ENCODE data around the gene GPR39. TPM values are rescaled to one million over a fixed set of nuclear protein-coding genes. Genes with fewer than 3 reads are reported as not detected.

The GPR39 gene
- total RNA-seq, 4 donors from 2014 or later, result 0.15 TPM; not detected in 3

DNA sequence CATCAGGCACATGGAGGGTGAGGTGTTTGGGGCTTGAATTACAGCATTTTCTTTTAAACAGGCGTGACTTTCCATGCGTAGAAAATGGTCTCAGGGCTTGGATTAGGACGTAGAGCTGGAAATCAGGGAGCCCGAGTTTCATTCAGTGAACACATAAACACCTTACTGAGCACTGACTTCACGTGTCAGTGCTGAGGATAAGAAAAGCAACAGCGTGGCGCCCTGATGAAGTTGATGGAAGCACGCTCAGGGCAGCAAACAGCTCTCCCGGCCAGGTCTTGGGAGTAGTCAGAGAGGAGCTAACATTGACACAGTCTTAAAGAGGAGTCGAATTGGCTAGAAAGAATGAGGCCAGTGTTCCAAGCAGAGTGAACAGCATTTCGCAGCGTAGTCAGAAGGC is 142.7 kb downstream of the GPR39 start:
- no peaks in the 10 kb centered on the region for H3K9me3 ChIP-seq
- in situ Hi-C loops (cut with MboI; ENCODE audit: low sequenced_read_pairs in 4 of 4), result no loop called here
- H3K4me1 ChIP-seq, result no peaks in the 10 kb centered on the region
- TF ChIP-seq, protein P1, sequence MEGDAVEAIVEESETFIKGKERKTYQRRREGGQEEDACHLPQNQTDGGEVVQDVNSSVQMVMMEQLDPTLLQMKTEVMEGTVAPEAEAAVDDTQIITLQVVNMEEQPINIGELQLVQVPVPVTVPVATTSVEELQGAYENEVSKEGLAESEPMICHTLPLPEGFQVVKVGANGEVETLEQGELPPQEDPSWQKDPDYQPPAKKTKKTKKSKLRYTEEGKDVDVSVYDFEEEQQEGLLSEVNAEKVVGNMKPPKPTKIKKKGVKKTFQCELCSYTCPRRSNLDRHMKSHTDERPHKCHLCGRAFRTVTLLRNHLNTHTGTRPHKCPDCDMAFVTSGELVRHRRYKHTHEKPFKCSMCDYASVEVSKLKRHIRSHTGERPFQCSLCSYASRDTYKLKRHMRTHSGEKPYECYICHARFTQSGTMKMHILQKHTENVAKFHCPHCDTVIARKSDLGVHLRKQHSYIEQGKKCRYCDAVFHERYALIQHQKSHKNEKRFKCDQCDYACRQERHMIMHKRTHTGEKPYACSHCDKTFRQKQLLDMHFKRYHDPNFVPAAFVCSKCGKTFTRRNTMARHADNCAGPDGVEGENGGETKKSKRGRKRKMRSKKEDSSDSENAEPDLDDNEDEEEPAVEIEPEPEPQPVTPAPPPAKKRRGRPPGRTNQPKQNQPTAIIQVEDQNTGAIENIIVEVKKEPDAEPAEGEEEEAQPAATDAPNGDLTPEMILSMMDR (IDR thresholded peaks at IDR 0.05 in 4 of 5, conservative IDR thresholded peaks at IDR 0.05 in 1 of 5), result no peak
- no peak for TF ChIP-seq POLR2A (IDR thresholded peaks at IDR 0.05)
- no peaks in the 10 kb centered on the region for H3K27me3 ChIP-seq
- intact Hi-C loops (cut with DNase I; ENCODE audit: low total_unique reads), result no loop called here
- DNase-seq, result no peak
- H3K27ac ChIP-seq, result no peak overlapping the region
- H3K4me3 ChIP-seq, result no peak overlapping the region
- no peaks in the 10 kb centered on the region for H3K36me3 ChIP-seq
- no peak for ATAC-seq

DNA sequence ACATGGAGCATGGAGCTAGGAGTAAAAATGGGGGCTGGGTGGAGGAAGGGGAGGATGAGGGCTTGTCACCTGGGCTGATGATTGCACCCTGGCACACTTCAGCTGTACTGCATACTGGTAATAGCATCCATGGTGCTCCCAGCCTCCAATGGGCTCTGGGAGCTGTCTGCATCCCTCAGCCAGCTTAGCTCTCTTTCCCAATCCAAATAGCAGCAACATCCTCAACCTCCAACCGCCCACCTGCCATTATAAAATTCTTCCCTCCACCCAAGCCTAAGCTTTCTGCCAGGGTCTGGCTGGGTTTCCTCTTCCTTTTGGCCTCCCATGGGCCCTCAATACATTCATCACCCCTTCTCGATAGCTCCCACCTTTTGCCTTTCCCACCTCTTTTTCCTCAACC is 143.3 kb downstream of the GPR39 start:
- in situ Hi-C loops (cut with MboI; ENCODE audit: low sequenced_read_pairs in 4 of 4), result no loop called here
- DNase-seq (no peak), ATAC-seq (no peak)
- Histone ChIP-seq H3K4me3 (no peak overlapping the region), H3K27ac (no peak overlapping the region), H3K36me3 (no peaks in the 10 kb centered on the region), H3K9me3 (no peaks in the 10 kb centered on the region), H3K27me3 (no peaks in the 10 kb centered on the region), H3K4me1 (no peaks in the 10 kb centered on the region)
- intact Hi-C loops (cut with DNase I; ENCODE audit: low total_unique reads), result no loop called here
- TF ChIP-seq, protein P1 (IDR thresholded peaks at IDR 0.05 in 4 of 5, conservative IDR thresholded peaks at IDR 0.05 in 1 of 5), result no peak
- TF ChIP-seq POLR2A (IDR thresholded peaks at IDR 0.05), result no peak

DNA sequence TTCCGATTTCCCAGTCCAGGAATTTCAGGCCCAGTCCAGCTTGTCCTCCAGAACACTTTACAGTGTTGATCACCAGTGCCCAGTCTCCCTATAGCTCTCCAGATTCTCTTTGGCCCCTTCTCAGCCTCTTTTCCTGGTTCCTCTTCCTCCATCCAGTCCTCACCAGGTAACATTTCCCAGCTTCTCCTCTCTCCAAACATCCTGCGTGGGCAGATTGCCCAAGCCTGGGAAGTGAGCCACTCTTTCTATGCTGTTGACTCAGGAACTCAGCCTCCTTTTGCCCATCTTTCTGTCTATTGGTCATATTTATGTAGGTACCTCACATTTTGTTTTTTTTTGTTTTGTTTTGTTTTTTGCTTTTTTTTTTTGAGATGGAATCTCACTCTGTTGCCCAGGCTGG is 144.0 kb downstream of the GPR39 start:
- Histone ChIP-seq H3K4me3 (no peak overlapping the region), H3K9me3 (no peaks in the 10 kb centered on the region), H3K27me3 (no peaks in the 10 kb centered on the region), H3K36me3 (no peaks in the 10 kb centered on the region), H3K4me1 (no peaks in the 10 kb centered on the region), H3K27ac (no peak overlapping the region)
- ATAC-seq (no peak), DNase-seq (no peak)
- intact Hi-C loops (cut with DNase I; ENCODE audit: low total_unique reads), result no loop called here
- TF ChIP-seq, protein P1 (IDR thresholded peaks at IDR 0.05 in 4 of 5, conservative IDR thresholded peaks at IDR 0.05 in 1 of 5), result no peak
- no peak for TF ChIP-seq POLR2A (IDR thresholded peaks at IDR 0.05)
- in situ Hi-C loops (cut with MboI; ENCODE audit: low sequenced_read_pairs in 4 of 4), result no loop called here

DNA sequence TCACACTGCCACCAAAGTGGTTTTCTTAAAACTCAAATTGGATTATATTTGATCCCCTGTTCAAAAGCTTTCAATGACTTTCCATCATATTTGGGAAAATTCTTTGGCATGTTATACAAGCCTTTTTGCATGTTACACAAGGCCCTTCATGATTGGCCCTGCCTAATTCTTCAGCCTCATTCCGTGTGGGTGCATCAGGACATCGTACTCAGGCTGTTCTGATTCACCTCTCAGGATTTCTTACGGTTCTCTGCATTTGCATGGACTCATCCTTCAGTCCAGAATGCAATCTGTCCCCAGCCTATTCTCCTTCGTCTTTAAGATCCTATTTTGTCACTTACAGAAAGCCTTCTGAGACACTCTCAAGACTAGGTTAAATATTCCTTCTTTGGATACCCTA is 145.6 kb downstream of the GPR39 start:
- DNase-seq (no peak), ATAC-seq (no peak)
- H3K27me3 ChIP-seq, result no peaks in the 10 kb centered on the region
- no peaks in the 10 kb centered on the region for H3K36me3 ChIP-seq
- H3K4me3 ChIP-seq, result no peak overlapping the region
- in situ Hi-C loops (cut with MboI; ENCODE audit: low sequenced_read_pairs in 4 of 4) (no loop called here), intact Hi-C loops (cut with DNase I; ENCODE audit: low total_unique reads) (no loop called here)
- no peak overlapping the region for H3K27ac ChIP-seq
- no peaks in the 10 kb centered on the region for H3K9me3 ChIP-seq
- TF ChIP-seq POLR2A (IDR thresholded peaks at IDR 0.05), result no peak
- TF ChIP-seq, protein P1 (IDR thresholded peaks at IDR 0.05 in 4 of 5, conservative IDR thresholded peaks at IDR 0.05 in 1 of 5), result no peak
- H3K4me1 ChIP-seq, result no peaks in the 10 kb centered on the region

DNA sequence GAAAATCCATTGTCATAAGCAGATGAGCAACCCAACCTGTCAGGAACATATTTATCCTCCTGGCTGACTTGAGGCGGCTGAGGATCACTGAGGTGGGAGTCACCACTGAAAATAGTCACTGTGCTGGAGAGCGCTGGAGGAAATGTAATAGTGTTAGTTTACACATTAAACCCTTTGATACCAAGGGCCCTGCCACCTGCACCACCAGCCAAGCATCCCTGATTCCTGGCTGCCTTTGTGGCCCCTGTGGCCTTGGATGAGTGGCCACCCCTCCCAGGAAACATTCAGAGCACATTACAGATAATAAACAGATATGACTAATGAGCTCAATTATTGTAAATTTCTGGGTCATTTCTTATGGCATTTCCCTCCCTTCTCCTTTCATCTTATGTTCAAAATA is 147.5 kb downstream of the GPR39 start:
- no peaks in the 10 kb centered on the region for H3K4me1 ChIP-seq
- no peak overlapping the region for H3K27ac ChIP-seq
- H3K9me3 ChIP-seq, result no peaks in the 10 kb centered on the region
- TF ChIP-seq, protein P1 (IDR thresholded peaks at IDR 0.05 in 4 of 5, conservative IDR thresholded peaks at IDR 0.05 in 1 of 5), result no peak
- TF ChIP-seq POLR2A (IDR thresholded peaks at IDR 0.05), result no peak
- intact Hi-C loops (cut with DNase I; ENCODE audit: low total_unique reads) (no loop called here), in situ Hi-C loops (cut with MboI; ENCODE audit: low sequenced_read_pairs in 4 of 4) (no loop called here)
- no peak overlapping the region for H3K4me3 ChIP-seq
- H3K36me3 ChIP-seq, result no peaks in the 10 kb centered on the region
- DNase-seq, result no peak
- no peaks in the 10 kb centered on the region for H3K27me3 ChIP-seq
- no peak for ATAC-seq

All from gastrocnemius medialis (tissue), 4 donors.